WTC11 (cell line): Measurements from ENCODE around the gene LIMS2.

ENCODE experiments used
- EMX1 ChIP-seq: fragments of 250-450 bp; sonication (Bioruptor Pico); IDR thresholded peaks from 2 replicates; pipeline ENCODE4 v1.8.0; 2021; ENCODE audit warnings: mild to moderate bottlenecking
- IRF2 ChIP-seq: sonication (generic); formaldehyde crosslinking; IDR thresholded peaks from 2 replicates; pipeline ENCODE4 v1.8.0; 2022; ENCODE audit warnings: low read depth, missing genetic modification reagents, borderline replicate concordance
- NR2C2 ChIP-seq: sonication (generic); formaldehyde crosslinking; IDR thresholded peaks from 2 replicates; pipeline ENCODE4 v1.8.0; 2022; ENCODE audit warnings: mild to moderate bottlenecking, missing genetic modification reagents
- RELA ChIP-seq: sonication (generic); formaldehyde crosslinking; IDR thresholded peaks from 2 replicates; pipeline ENCODE4 v1.8.1; 2022; ENCODE audit warnings: missing genetic modification reagents, mild to moderate bottlenecking, borderline replicate concordance
- TEAD4 ChIP-seq: sonication (generic); formaldehyde crosslinking; IDR thresholded peaks from 2 replicates; pipeline ENCODE4 v1.8.0; 2022; ENCODE audit warnings: mild to moderate bottlenecking, missing genetic modification reagents
- ZNF121 ChIP-seq: sonication (generic); formaldehyde crosslinking; IDR thresholded peaks from 2 replicates; pipeline ENCODE4 v1.8.0; 2023; ENCODE audit warnings: missing genetic modification reagents
- ZNF671 ChIP-seq: fragments of 250-450 bp; sonication (Bioruptor Pico); IDR thresholded peaks from 2 replicates; pipeline ENCODE4 v1.8.0; 2021; ENCODE audit warnings: mild to moderate bottlenecking
- TF ChIP-seq, protein P1 (sequence below): sonication (generic); formaldehyde crosslinking; conservative IDR thresholded peaks from 2 replicates; pipeline ENCODE4 v1.8.1; 2023; ENCODE audit warnings: mild to moderate bottlenecking, low read depth, missing genetic modification reagents, moderate library complexity
- TF ChIP-seq, protein P2 (sequence below): fragments of 200-600 bp; IDR thresholded peaks from 2 replicates; pipeline ENCODE4 v1.8.0; 2022; ENCODE audit warnings: antibody characterized with exemption

DNA sequence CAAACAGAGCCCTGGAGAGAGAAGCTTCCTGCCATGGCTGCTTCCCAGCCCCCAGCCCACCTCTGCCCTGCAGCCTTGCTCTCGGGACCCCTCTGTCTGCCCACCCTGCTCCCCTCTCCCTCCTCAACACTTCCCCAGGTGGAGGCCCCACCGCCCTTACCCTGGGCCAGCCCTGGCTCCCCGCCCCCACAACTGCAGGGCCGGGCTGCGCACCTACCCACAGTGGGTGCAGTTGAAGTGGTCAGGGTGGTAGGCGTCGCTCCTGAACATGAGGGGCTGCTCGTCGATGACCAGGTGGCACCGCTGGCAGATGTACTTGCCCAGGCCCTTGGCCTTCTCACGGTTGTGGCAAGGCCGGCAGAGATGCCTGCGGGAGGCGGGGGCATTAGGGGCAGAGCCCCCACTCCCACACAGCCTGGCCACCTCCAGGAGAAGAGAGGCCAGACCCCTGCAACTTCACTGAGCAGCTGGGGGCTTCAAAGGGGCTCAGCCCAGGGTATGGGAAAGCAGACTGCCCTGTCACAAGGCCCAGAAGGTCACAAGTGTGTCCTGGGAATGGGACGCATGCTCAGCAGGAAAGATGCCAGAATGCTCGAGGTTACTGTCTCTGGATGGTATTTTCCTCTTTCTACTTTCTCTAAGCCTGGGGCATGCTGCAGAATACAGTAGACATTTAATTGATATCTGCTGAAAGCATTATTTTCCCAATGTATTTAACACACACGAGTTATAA is 32.5 kb downstream of the LIMS2 start:
- TF ChIP-seq, protein P1, sequence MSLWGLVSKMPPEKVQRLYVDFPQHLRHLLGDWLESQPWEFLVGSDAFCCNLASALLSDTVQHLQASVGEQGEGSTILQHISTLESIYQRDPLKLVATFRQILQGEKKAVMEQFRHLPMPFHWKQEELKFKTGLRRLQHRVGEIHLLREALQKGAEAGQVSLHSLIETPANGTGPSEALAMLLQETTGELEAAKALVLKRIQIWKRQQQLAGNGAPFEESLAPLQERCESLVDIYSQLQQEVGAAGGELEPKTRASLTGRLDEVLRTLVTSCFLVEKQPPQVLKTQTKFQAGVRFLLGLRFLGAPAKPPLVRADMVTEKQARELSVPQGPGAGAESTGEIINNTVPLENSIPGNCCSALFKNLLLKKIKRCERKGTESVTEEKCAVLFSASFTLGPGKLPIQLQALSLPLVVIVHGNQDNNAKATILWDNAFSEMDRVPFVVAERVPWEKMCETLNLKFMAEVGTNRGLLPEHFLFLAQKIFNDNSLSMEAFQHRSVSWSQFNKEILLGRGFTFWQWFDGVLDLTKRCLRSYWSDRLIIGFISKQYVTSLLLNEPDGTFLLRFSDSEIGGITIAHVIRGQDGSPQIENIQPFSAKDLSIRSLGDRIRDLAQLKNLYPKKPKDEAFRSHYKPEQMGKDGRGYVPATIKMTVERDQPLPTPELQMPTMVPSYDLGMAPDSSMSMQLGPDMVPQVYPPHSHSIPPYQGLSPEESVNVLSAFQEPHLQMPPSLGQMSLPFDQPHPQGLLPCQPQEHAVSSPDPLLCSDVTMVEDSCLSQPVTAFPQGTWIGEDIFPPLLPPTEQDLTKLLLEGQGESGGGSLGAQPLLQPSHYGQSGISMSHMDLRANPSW (CRISPR knock-in tag) = no peak
- TF ChIP-seq NR2C2 (no peak), TEAD4 (no peak), ZNF121 (CRISPR knock-in tag) (no peak), ZNF671 (CRISPR knock-in tag) (no peak), RELA (CRISPR knock-in tag) (no peak), EMX1 (CRISPR knock-in tag) (no peak), IRF2 (no peak)
- TF ChIP-seq, protein P2, sequence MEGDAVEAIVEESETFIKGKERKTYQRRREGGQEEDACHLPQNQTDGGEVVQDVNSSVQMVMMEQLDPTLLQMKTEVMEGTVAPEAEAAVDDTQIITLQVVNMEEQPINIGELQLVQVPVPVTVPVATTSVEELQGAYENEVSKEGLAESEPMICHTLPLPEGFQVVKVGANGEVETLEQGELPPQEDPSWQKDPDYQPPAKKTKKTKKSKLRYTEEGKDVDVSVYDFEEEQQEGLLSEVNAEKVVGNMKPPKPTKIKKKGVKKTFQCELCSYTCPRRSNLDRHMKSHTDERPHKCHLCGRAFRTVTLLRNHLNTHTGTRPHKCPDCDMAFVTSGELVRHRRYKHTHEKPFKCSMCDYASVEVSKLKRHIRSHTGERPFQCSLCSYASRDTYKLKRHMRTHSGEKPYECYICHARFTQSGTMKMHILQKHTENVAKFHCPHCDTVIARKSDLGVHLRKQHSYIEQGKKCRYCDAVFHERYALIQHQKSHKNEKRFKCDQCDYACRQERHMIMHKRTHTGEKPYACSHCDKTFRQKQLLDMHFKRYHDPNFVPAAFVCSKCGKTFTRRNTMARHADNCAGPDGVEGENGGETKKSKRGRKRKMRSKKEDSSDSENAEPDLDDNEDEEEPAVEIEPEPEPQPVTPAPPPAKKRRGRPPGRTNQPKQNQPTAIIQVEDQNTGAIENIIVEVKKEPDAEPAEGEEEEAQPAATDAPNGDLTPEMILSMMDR = no peak
